Measurements from ENCODE around the gene CHADL. TPM values are rescaled to one million over a fixed set of nuclear protein-coding genes. Genes with fewer than 3 reads are reported as not detected.

Gene CHADL
- total and polyA plus RNA-seq, 2 of the 4 experiments (the other 2 are of a cell fraction), result 0.18 to 0.53 TPM

- H3K79me1 ChIP-seq (ENCODE audit: low read depth in 1 of 2, low read length in 2 of 2), result peaks cover 0 to 5% of the 10 kb centered on the region in 2 experiments; a peak in 1 of 4 replicates
- H2AFZ ChIP-seq (replicated peaks; ENCODE audit: low read length, poor library complexity), result no peak overlapping the region
- ChIA-PET CTCF (no interaction called here), POLR2A (ENCODE audit: unreplicated experiment) (no interaction called here)
- no peaks in the 10 kb centered on the region for H3K4me1 ChIP-seq (ENCODE audit: control insufficient read depth, insufficient read depth, low read length)
- no peak overlapping the region for H3K9ac ChIP-seq (ENCODE audit: low read depth, low read length)
- no peak overlapping the region for H2BK15ac ChIP-seq (ENCODE audit: low read depth, low read length)
- H2BK20ac ChIP-seq (ENCODE audit: low read depth, low read length), result no peak overlapping the region
- no peak overlapping the region for H4K8ac ChIP-seq (ENCODE audit: low read depth in 2 of 2, low read length in 2 of 2)
- H4K91ac ChIP-seq (ENCODE audit: insufficient read depth, low read depth, low read length), result no peak overlapping the region
- peaks cover 11% of the 10 kb centered on the region; the same call in 1 of the 2 replicates for H3K9me1 ChIP-seq (ENCODE audit: insufficient read depth, low read length)
- H2AK5ac ChIP-seq (ENCODE audit: low read depth, low read length), result no peak overlapping the region
- BruUV-seq (replicated peaks), result TSS peak; percentile 61
- no peak overlapping the region for H3K14ac ChIP-seq (replicated peaks; ENCODE audit: low read depth, low read length)
- no peak for DNase-seq
- no peak overlapping the region for H3K56ac ChIP-seq (ENCODE audit: extremely low read depth, insufficient read depth, low read length)
- no peaks in the 10 kb centered on the region for H3K9me3 ChIP-seq (ENCODE audit: control insufficient read depth, insufficient read depth, low read length)
- H2BK5ac ChIP-seq (ENCODE audit: low read depth, low read length, poor library complexity, severe bottlenecking), result no peak overlapping the region
- dilution Hi-C loops (cut with HindIII; ENCODE audit: low sequenced_read_pairs, unreplicated experiment), result no loop called here
- no peak overlapping the region for H3K27ac ChIP-seq (ENCODE audit: insufficient read depth, low read length)
- no peak overlapping the region for H3K4ac ChIP-seq (ENCODE audit: low read depth, low read length)
- ATAC-seq (ENCODE audit: low read depth), result no peak
- no peaks in the 10 kb centered on the region for H3K27me3 ChIP-seq (ENCODE audit: control insufficient read depth, insufficient read depth, low read length)
- H2BK120ac ChIP-seq (ENCODE audit: low read depth, low read length), result no peak overlapping the region
- no peak overlapping the region for H3K23ac ChIP-seq (ENCODE audit: low read depth, low read length)
- H3K4me3 ChIP-seq (ENCODE audit: insufficient read depth, low read depth, low read length), result no peak overlapping the region
- no peak overlapping the region for H3K18ac ChIP-seq (ENCODE audit: low read depth, low read length)
- no peak overlapping the region for H3K4me2 ChIP-seq (ENCODE audit: low read depth, low read length)
- H4K5ac ChIP-seq (ENCODE audit: low read depth, low read length), result no peak overlapping the region
- intact Hi-C loops (cut with micrococcal nuclease), result no loop called here
- no peak for TF ChIP-seq POLR2A (IDR thresholded peaks at IDR 0.05; ENCODE audit: low read depth, low read length)
- no peak for TF ChIP-seq RFX5 (IDR thresholded peaks at IDR 0.05; ENCODE audit: low read depth, low read length)
- TF ChIP-seq RCOR1 (IDR thresholded peaks at IDR 0.05; ENCODE audit: insufficient replicate concordance, low read length), result no peak
- no peak for TF ChIP-seq SMC3 (IDR thresholded peaks at IDR 0.05; ENCODE audit: low read depth, low read length)
- TF ChIP-seq MAFK (IDR thresholded peaks at IDR 0.05; ENCODE audit: low read depth, low read length), result no peak
- TF ChIP-seq RAD21 (IDR thresholded peaks at IDR 0.05; ENCODE audit: low read length), result no peak
- TF ChIP-seq MAZ (IDR thresholded peaks at IDR 0.05; ENCODE audit: borderline replicate concordance, low read depth, low read length), result no peak
- no peak for TF ChIP-seq BHLHE40 (IDR thresholded peaks at IDR 0.05; ENCODE audit: low read depth, low read length)
- no peak for TF ChIP-seq MXI1 (IDR thresholded peaks at IDR 0.05; ENCODE audit: borderline replicate concordance, low read depth, low read length)
- TF ChIP-seq CHD1 (IDR thresholded peaks at IDR 0.05; ENCODE audit: low read depth, low read length), result no peak
- TF ChIP-seq NFE2L2 (IDR thresholded peaks at IDR 0.05; ENCODE audit: low read depth, low read length), result no peak
- no peak for TF ChIP-seq CEBPB (IDR thresholded peaks at IDR 0.05; ENCODE audit: low read depth, low read length)
- TF ChIP-seq ELK1 (IDR thresholded peaks at IDR 0.05; ENCODE audit: borderline replicate concordance, low read depth, low read length), result no peak
- TF ChIP-seq USF2 (IDR thresholded peaks at IDR 0.05; ENCODE audit: low read depth, low read length), result no peak
- TF ChIP-seq FOS (IDR thresholded peaks at IDR 0.05; ENCODE audit: low read depth, low read length), result no peak
- TF ChIP-seq CTCF (conservative IDR thresholded peaks at IDR 0.05; ENCODE audit: low read depth, low read length), result no peak
- peaks cover 35% of the 10 kb centered on the region for H3K36me3 ChIP-seq (ENCODE audit: control insufficient read depth, insufficient read depth, low read length)
- in situ Hi-C loops (cut with MboI; ENCODE audit: low sequenced_read_pairs), result no loop called here
- H4K20me1 ChIP-seq (ENCODE audit: insufficient read depth, low read length), result no peaks in the 10 kb centered on the region
- H2AK9ac ChIP-seq (replicated peaks; ENCODE audit: low read depth, low read length, poor library complexity), result no peak overlapping the region
- WGBS, 2 experiments (ENCODE audit: extremely low coverage in 2 of 2, insufficient read length in 1 of 2), result 90% methylated on average over 8 of the region's 9 CpGs; no CpG with 5 or more reads in 1 of the 2 experiments
Measured at GRCh38 chr22:41230401-41230785, 10.3 kb downstream of the CHADL start.

All from IMR-90 (cell line).